GM19467 (cell line): ENCODE results near the gene FHL5.
"Not testable (repeated sequence)": the region's sequence is repeated elsewhere in the genome, so short reads cannot be mapped to it uniquely, and the experiment has no call there.

ENCODE experiments used
- ATAC-seq: cut with Tn5 transposase; IDR thresholded peaks from one replicate; pipeline ENCODE4 v1.9.1; 2021; ENCODE audit warnings: mild to moderate bottlenecking, moderate library complexity; ENCODE audit not compliant: unreplicated experiment

Gene FHL5, protein sequence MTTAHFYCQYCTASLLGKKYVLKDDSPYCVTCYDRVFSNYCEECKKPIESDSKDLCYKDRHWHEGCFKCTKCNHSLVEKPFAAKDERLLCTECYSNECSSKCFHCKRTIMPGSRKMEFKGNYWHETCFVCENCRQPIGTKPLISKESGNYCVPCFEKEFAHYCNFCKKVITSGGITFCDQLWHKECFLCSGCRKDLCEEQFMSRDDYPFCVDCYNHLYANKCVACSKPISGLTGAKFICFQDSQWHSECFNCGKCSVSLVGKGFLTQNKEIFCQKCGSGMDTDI

DNA sequence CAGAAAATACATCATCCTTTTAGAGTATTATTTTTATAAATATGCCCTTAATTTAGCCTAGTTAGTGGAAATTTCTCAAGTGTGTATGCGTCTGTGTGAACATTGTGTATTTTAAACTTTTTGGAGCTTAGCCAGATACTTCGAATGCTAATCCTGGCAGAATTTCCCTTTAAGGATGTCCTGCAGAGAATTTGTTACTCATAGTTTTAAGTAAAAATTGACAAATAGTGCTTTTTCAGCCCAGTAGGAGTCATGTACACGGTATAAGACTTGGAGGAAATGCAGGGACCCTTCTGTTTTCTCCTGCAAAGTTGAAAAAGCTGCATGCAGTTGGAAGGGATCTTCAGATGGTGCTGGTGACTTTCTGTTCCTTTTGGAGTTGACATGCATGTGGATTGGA is at the start of gene FHL5:
FHL5 (plus strand) TSS at position 243 of the 400 bp plus-strand sequence. CDS start 40,486 bp downstream, outside the sequence.
- no peak for ATAC-seq

DNA sequence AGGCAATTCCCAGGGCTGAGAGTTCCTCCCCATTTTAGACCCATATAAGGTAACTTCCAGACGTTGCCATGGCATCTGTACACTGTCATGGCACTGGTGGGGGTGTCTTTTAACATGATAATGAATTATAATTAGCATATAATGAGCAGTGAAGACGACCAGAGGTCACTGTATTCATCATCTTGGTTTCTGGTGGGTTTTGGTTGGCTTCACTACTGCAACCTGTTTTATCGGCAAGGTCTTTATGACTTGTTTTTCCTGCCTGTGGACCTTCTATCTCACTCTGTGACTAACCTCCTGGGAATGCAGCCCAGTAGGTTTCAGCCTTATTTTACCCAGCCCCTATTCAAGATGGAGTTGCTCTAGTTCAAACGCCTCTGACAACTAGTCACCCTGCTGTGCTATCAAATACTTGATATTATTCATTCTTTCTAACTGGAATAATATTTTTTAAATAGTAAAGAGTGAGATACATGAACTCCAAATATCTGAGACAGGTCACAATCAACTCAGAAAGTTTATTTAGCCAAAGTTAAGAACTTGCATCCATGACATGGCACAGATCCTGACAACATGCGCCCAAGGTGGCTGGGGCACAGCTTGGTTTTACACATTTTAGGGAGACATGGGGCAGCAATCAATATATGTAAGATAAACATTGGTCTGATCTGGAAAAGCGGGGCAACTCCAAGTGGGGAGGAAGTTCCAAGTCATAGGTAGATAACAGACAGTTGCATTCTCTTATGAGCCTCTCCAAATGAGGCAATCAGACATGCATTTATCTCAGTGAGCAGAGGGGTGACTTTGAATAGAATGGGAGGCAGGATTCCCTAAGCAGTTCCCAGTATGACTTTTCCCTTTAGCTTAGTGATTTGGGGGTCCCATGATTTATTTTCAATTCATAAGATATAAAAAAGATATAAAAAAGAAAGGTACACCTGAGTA is 42.5 kb upstream of the FHL5 start:
- no peak for ATAC-seq

DNA sequence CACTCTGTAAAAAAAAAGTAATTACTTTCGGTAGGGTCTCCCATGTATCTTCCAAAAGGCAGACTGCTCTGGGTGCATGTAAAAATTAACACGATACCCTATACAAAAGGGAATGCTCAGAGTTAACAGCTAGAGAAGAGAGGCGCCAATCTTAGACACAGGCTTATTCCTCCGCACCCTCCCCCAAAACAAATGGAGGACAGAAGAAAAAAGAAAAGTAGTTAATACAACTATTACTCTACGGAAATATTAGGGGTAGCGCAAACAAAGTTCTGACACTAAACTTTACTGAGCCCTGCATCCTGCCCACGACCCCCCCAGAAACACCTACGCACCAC is 41.7 kb upstream of the FHL5 start:
- ATAC-seq, result no peak

DNA sequence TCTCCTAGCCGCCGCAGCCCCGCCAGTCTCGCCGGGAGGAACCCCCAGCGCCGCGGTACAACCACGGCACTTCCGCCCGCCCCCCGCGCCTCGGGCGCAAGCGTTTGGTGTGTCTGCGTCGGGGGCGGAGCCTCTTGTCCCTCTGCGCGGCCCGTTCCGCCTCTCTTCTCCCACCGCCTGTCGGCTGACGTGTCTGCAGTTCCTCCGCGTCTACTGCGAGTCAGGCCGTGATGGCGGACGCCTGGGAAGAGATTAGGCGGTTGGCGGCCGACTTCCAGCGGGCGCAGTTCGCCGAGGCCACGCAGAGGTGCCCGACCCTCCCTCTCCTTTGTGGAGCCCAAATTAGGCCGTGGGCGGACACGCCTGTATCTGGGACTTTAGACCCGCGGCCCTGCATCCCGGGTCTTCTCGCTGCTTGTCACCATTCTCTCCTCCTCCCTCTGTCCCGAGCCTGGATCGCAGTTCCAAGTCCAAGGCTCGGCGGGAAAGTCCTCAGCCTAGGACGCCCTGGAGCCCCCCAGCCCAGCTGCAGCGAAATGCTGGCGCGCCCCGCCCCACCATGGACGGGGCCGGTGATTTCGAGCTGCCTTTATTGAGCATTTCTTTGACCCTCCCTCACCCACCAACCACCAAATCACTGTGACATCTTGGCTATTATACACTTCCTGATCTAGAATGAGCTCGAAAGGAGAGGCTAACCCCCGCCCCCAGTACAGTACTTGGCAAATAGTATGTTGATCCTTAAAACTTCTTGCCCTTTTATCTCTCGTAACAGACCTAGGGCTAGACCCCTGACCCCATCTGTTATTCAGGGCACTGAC is 41.1 kb upstream of the FHL5 start, which contains the start of gene UFL1:
UFL1 (plus strand) TSS at position 163 of the 821 bp plus-strand sequence; CDS start at position 231, 68 bp downstream.
- ATAC-seq, result peak; percentile 98

DNA sequence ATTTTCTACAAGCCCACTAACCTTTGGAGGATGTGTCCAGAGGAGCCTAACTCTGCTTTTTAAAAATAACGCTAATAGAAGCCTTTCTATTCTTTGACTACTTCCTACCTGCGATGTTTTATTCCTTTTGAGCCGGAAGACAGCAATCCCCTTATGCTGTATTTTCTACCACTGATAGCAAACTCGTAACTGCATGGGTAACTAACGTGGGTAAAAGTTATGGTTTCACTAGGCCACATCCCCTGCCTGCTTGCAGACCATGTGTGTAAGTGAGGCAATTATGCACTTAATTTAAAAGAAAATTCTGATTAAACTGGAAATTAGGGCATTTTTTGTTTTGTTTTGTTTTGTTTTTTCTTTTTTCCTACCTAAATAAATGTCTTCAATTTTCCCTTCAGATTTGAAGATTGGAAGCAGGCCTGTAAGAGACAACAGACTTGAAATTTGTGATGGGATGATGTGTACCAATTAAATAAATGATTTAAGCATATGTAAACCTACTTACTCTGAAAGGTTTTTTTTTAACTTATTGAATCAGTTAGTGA is 40.4 kb upstream of the FHL5 start:
- ATAC-seq, result peak; percentile 31

DNA sequence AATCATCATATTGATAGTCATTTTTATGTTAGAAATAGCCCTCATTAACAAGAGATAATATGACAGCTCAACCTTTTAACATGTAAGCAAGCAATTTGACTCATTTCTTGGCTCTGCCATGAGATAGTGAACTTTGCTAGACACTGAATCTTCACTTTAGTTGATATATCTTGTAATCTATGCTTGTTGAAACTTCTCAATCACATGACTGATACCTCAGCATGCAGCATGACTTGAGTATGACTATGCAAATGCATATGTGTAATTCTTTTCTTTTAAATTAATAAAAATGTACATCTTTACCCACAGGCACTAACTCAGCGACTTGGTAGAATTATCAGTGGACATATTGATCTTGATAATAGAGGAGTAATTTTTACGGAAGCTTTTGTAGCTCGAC is 34.7 kb upstream of the FHL5 start:
- ATAC-seq, result no peak

DNA sequence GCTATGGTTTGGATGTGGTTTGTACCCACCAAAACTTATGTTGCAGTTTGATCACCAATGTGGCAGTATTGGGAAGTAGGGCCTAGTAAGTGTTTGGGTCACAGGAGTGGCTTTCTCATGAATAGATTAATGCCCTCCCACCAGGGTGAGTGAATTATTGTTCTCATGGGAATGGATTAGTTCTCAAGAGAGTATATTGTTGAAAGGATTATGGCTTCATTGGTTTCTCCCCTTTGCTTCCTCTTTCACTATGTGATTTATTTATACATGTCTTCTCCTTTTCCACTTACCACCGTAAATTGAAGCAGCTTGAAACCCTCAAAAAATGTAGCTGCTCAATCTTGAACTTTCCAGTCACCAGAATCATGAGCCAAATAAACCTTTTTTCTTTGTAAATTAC is 30.5 kb upstream of the FHL5 start:
- ATAC-seq, result no peak

DNA sequence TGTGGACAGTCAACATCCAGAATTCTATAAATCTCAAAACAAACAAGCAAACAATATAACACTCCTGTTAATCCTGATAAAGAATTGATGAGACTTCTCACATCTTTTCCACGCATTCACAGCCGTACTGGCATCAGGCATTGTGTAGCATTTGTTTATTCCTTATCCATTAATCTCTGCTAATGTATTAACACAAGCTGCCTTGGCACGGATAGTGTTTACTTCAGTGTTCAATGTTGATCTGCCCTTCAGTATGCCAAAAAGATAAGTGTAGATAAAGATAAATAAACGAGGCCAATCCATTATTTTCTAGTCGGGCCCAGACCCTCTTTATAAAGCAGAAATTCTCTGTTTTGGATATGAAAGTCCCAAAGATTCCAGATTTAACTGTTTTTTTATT is 25.2 kb upstream of the FHL5 start:
- ATAC-seq, result no peak

DNA sequence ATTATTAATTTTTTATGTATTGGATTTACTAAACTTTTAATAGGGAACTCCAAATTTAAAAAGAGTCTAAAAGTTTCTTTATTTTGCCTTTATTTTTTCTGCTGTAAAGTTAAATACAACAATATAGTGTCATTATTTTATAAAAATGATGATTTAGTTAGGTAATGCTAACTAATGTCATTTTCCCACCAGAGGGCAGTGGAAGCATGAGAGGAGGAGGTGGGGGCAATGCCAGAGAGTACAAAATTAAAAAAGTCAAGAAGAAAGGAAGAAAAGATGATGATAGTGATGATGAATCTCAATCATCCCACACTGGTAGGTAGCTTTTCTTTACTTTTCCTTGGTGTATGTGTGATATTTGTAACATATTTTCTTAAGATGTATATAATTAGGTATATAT is 20.2 kb upstream of the FHL5 start:
- ATAC-seq, result no peak

DNA sequence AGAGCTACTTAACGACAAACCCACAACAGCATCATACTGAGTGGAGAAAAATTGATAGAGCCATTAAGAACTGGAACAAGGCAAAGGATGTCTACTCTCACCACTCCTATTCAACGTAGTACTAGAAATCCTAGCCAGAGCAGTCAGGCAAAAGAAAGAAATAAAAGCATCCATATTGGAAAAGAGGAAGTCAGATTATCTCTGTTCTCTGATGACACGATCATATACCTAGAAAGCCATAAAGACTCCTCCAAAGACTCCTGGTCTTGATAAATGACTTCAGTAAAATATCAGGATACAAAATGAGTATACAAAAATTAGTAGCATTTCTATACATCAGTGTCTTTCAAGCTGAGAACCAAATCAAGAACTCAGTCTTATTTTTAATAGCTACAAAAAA is 17.0 kb upstream of the FHL5 start:
- no peak for ATAC-seq

DNA sequence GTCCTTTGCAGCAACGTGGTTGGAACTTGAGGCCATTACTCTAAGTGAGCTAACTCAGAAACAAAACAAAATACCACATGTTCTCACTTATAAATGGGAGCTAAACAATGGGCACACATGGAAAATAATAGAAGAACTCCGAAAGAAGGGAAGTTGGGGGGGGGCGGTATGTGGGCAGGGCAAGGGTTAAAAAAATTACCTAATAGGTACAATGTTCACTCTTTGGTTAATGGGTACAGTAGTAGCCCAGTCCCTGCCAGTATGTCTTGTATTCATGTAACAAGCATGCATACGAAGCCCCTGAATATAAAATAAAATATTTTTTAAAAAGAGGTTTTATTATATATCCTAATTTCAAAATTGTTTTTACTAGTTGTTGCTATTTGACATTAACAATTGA is 15.3 kb upstream of the FHL5 start:
- ATAC-seq, result no peak

DNA sequence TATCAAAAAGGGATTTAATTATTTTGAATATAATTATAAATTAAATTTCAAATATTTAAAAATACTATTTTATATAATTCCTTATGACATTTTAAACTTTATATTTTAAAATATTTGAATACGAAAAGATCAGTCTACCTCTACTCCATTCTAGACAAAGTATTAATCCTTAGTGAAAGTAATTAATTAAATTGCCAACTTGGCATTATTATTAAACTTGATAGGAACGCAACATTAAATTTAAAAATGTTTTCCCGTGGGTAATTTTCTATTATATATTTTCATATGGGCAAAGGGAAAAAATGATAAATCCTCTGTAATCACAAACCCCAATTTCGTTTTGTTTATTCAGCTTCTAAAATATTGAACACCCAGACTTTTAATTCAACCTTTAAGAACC is 8.4 kb upstream of the FHL5 start:
- ATAC-seq, result no peak

DNA sequence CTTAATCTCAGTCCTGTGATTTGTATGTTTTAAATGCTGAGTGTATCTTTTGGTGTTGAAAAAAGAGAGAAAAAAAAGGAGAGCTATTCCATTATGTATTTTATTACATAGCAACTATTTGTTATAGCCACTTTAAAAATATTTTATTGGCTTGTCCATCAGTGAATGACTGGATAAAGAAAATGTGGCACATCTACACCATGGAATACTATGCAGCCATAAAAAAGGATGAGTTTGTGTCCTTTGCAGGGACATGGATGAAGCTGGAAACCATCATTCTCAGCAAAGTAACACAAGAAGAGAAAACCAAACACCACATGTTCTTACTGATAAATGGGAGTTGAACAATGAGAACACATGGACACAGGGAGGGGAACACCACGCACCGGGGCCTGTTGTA is 3.2 kb upstream of the FHL5 start:
- ATAC-seq, result not testable (repeated sequence)

DNA sequence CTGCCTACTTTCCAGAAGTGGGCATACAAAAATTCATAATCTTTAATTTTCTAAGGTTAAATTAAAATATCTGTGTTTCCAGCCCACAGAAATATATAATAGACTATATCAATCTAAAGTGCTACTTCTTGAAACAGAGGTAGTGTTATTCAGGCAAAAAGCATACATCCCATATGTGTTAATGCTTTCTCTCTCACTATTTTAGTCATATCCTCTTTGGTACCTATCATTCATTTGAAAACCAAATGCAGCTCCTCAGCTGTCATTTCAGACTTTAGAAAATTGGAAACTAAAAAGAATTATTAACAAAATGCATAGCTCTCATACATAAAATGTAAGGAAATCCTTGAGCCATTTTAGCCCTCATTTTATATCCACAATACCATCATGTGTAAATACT is 925 bp downstream of the FHL5 start:
- peak; percentile 75 for ATAC-seq

DNA sequence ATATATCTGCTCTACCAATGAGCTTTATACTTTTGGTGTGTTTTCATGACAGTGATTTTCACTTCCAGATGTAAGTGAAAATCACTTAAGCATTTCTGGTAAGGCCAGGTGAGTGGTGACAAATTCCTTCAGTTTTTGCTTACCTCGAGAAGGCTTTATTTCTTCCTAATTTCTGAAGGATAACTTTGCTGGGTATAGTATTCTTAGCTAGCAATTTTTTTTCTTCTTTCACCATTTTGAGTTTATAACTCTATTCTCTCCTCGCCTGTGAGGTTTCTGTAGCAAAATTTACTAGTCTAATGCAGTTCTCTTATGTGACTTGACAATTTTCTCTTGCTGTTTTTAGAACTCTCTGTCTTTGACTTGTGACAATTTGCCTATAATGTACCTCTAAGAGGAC is 7.1 kb downstream of the FHL5 start:
- ATAC-seq, result no peak

DNA sequence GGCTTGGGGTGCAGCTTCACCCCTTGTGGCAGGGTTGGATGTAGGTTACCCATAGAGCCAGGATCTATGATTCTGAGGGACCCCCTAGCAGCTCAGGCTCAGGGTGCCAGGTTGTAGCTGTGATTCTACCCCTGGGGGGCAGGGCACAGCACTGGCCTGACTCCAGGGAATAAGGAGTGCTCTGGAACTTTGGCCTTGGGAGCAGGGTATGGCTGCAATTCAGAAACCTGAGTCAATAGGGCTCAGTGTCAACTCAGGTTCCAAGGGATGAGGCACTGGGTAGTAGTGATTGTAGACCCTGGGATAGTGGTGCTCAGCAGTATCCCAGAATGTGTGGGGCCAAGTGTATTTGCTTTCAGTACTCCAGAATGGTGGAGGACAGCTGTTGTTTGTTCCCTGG is 8.6 kb downstream of the FHL5 start:
- no peak for ATAC-seq

DNA sequence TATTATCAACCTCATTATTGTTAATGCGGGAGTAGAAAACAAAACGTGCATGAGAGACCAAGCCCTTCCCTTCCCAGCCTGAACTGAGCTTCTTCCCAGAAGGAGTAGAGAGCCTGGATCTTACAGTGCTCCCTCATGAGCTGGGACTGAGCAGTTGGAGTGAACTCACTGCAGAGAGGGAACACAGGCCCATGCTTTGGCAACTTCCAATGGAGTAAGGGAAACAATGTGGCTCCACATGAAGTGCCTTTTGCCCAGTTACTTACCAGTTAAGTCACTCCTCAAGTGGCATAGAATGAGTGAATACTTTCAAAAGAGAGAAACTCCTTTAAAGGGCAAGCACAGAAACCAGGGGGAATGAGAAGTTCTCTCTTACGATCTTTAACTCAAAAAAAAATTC is 12.4 kb downstream of the FHL5 start:
- ATAC-seq, result no peak

DNA sequence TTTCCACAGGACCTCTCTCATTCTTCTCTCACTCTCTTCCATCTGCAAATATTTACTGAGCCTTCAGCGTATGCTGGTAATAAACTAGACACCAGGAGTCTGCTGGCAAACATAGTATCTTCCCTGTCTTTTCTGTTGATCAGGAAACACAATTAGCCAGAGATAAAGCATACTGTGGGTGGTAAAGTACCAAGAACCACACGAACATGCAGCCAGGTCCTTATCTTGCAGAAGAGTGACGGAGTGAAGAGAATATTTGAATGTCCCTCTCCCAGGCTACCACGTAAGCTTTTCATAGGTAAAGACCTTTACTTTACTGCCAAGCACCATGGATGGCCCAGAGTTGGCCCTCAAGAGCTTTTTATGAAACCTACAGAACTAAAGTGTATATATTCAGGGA is 13.3 kb downstream of the FHL5 start:
- no peak for ATAC-seq

DNA sequence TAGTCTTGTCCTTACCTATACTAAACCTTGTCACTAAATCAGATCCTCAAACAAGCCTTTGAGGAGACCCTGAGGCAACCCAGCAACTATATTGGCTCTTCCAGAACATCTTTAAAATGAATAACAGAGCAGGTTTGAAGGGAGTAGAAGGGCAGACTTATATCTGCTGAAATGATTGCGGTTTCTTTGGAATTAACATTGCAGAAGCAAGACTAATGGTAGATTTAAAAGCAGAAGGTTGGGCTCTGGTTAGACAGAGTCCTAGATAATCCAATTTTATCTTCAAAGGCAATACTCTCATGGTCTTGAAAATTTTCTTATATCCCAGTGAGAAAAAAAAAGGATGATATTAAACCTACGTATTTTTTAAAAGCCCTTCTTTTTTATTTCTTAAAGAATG is 19.1 kb downstream of the FHL5 start:
- ATAC-seq, result no peak

DNA sequence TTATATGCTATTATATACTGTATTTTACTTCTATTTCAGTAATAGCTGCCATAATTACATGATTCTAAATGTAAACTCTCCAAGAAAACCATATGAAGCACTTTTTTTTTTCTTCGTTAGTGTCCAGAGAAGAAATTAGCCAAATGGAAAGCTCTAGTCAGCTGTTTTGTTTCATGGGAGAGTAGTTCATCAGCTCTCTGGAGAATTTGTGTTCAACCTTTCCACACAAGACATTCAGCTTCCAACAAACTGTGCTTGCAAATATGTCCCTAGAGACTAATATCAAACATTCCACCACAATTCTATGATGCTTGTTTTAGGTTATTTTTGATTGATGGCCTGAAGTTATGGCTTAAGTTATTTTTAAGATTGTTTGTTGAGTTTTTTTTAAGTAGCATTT is 19.5 kb downstream of the FHL5 start:
- ATAC-seq, result no peak

DNA sequence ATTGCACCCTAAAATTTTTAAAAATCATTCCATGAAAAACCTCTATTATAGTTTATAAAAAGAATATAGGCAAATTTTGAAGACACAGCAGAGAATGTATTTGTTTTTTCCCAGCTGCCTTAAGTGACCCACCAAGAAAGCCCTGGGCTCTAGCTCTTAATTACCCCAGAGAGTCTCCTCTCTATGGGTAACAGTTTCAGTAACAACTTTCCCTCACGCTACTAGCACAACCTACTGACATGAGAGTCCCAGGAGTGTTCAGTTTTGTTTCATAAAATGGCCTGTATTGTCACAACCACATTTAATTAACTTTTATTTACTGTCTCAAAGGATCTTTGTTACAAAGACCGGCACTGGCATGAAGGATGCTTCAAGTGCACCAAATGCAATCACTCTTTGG is 41.5 kb downstream of the FHL5 start:
- ATAC-seq, result no peak
